ENCODE measurements around the gene HNRNPAB. TPM values are rescaled to one million over a fixed set of nuclear protein-coding genes. Genes with fewer than 3 reads are reported as not detected.

HNRNPAB gene
- total and polyA plus RNA-seq, 4 donors: 33.7 to 66.3 (median 50.4) TPM

GRCh38 chr5:178191661-178192060 is 12.7 kb upstream of the HNRNPAB start (continued):
- TF ChIP-seq REST (IDR thresholded peaks at IDR 0.05) (no peak), TAF1 (conservative IDR thresholded peaks at IDR 0.05) (no peak), RAD21 (IDR thresholded peaks at IDR 0.05) (no peak), JUND (IDR thresholded peaks at IDR 0.05) (no peak)

GRCh38 chr5:178192244-178192643 is 12.1 kb upstream of the HNRNPAB start:
- no peak overlapping the region for H3K4me3 ChIP-seq (ENCODE audit: low read depth in 1 of 3, low read length in 3 of 3)
- no peak overlapping the region for H3K9ac ChIP-seq (ENCODE audit: low read depth in 1 of 2, low read length in 2 of 2)
- no peaks in the 10 kb centered on the region for H3K9me3 ChIP-seq (ENCODE audit: control insufficient read depth in 4 of 4, low read length in 3 of 4)
- 29% methylated on average over 2 of the region's 2 CpGs for WGBS
- no peak for DNase-seq (ENCODE audit: low spot score)
- H3K4me1 ChIP-seq (ENCODE audit: control insufficient read depth in 4 of 4, insufficient read depth in 4 of 4, low read length in 3 of 4): peaks cover 4 to 17% (median 6%) of the 10 kb centered on the region in 4 donors
- no peak overlapping the region for H3K27ac ChIP-seq (ENCODE audit: low read depth in 1 of 2, low read length in 2 of 2)
- no peaks in the 10 kb centered on the region for H3K36me3 ChIP-seq (ENCODE audit: control insufficient read depth in 4 of 4, insufficient read depth in 3 of 4, low read depth in 1 of 4, low read length in 3 of 4)
- peak; percentile 65 to 90 for TF ChIP-seq RXRA (IDR thresholded peaks at IDR 0.05)
- TF ChIP-seq MAX (IDR thresholded peaks at IDR 0.05): peak; percentile 76
- TF ChIP-seq HNF4G (IDR thresholded peaks at IDR 0.05): no peak
- no peak for TF ChIP-seq FOXA1 (IDR thresholded peaks at IDR 0.05)
- TF ChIP-seq ATF3 (IDR thresholded peaks at IDR 0.05): no peak
- peak in 1 of 2 donors; percentile 55 for TF ChIP-seq JUND (IDR thresholded peaks at IDR 0.05)
- TF ChIP-seq FOXA2 (IDR thresholded peaks at IDR 0.05): peak; percentile 26
- TF ChIP-seq REST (IDR thresholded peaks at IDR 0.05): peak; percentile 31
- TF ChIP-seq GABPA (IDR thresholded peaks at IDR 0.05 in 1 of 2, conservative IDR thresholded peaks at IDR 0.05 in 1 of 2): peak in 1 of 2 donors; percentile 53
- peak; percentile 44 to 77 for TF ChIP-seq HNF4A (conservative IDR thresholded peaks at IDR 0.05)
- TF ChIP-seq YY1 (IDR thresholded peaks at IDR 0.05): peak; percentile 26
- TF ChIP-seq ZBTB33 (IDR thresholded peaks at IDR 0.05): peak; percentile 60
- TF ChIP-seq CTCF (IDR thresholded peaks at IDR 0.05; ENCODE audit: low read depth, low read length, missing input control): no peak
- TF ChIP-seq RAD21 (IDR thresholded peaks at IDR 0.05): peak in 1 of 2 donors; percentile 7
- TF ChIP-seq EGR1 (IDR thresholded peaks at IDR 0.05; ENCODE audit: low read depth in 2 of 2): peak; percentile 95 to 96
- no peak for TF ChIP-seq NR2F2 (IDR thresholded peaks at IDR 0.05)
- no peak for TF ChIP-seq TAF1 (conservative IDR thresholded peaks at IDR 0.05)
- TF ChIP-seq SP1 (IDR thresholded peaks at IDR 0.05): peak; percentile 55
- H3K27me3 ChIP-seq (ENCODE audit: control insufficient read depth in 4 of 4, insufficient read depth in 4 of 4, low read length in 3 of 4): no peaks in the 10 kb centered on the region
